GM23338 (cell line): Measurements from ENCODE around the gene COL26A1. TPM values are rescaled to one million over a fixed set of nuclear protein-coding genes. Genes with fewer than 3 reads are reported as not detected.

Experiments
- ATAC-seq: fragments of 200-7000 bp; cut with Tn5 transposase; 3 replicates; pipeline ENCODE4 v1.9.1; 2020
- DNase-seq: peaks from one replicate; pipeline ENCODE4 v3.0.0-alpha.2; 2015; ENCODE audit warnings: low spot score
- H2AFZ ChIP-seq: fragments of 200-600 bp; sonication (generic); 2 replicates; pipeline ENCODE4 v1.8.0; 2016; ENCODE audit warnings: antibody characterized with exemption, mild to moderate bottlenecking, moderate library complexity
- H3F3A ChIP-seq: fragments of 200-600 bp; sonication (generic); replicated peaks from 2 replicates; pipeline ENCODE4 v1.8.0; 2017; ENCODE audit warnings: antibody characterized with exemption, mixed run types, low read depth
- H3K27ac ChIP-seq: fragments of 200-600 bp; sonication (generic); 2 replicates; pipeline ENCODE4 v1.6.1; 2016; ENCODE audit warnings: low read depth
- H3K27me3 ChIP-seq: fragments of 200-600 bp; sonication (generic); 2 replicates; pipeline ENCODE4 v1.8.0; 2016; ENCODE audit warnings: mild to moderate bottlenecking, mixed run types, moderate library complexity; ENCODE audit not compliant: insufficient read depth
- H3K36me3 ChIP-seq: fragments of 200-600 bp; sonication (generic); 2 replicates; pipeline ENCODE4 v1.8.0; 2016; ENCODE audit warnings: mild to moderate bottlenecking; ENCODE audit not compliant: insufficient read depth
- H3K4me1 ChIP-seq: fragments of 200-600 bp; sonication (generic); 2 replicates; pipeline ENCODE4 v1.8.0; 2016; ENCODE audit warnings: mild to moderate bottlenecking, moderate library complexity; ENCODE audit not compliant: insufficient read depth
- H3K4me2 ChIP-seq: fragments of 200-600 bp; sonication (generic); 2 replicates; pipeline ENCODE4 v1.7.1; 2017; ENCODE audit warnings: mixed run types
- H3K4me3 ChIP-seq: fragments of 200-600 bp; sonication (generic); 2 replicates; pipeline ENCODE4 v1.6.1; 2016; ENCODE audit warnings: mixed run types
- H3K79me2 ChIP-seq: fragments of 200-600 bp; sonication (generic); replicated peaks from 2 replicates; pipeline ENCODE4 v1.8.0; 2017; ENCODE audit warnings: mild to moderate bottlenecking; ENCODE audit not compliant: insufficient read depth
- H3K9me2 ChIP-seq: fragments of 200-600 bp; sonication (generic); 2 replicates; pipeline ENCODE4 v1.8.0; 2017; ENCODE audit not compliant: insufficient read depth
- H4K20me1 ChIP-seq: fragments of 200-600 bp; sonication (generic); replicated peaks from 2 replicates; pipeline ENCODE4 v1.8.0; 2017; ENCODE audit warnings: mild to moderate bottlenecking; ENCODE audit not compliant: insufficient read depth
- H3K27ac Mint-ChIP-seq: 2 replicates; pipeline ENCODE4 v1.8.0; 2020; ENCODE audit warnings: inconsistent platforms, mild to moderate bottlenecking, moderate library complexity, mixed read lengths
- H3K27me3 Mint-ChIP-seq: 3 replicates; pipeline ENCODE4 v1.8.0; 2022; ENCODE audit warnings: low read depth, mild to moderate bottlenecking, moderate library complexity, mixed read lengths, inconsistent platforms; ENCODE audit not compliant: insufficient read depth, poor library complexity
- H3K36me3 Mint-ChIP-seq: 3 replicates; pipeline ENCODE4 v1.8.0; 2021; ENCODE audit warnings: low read depth, mild to moderate bottlenecking, inconsistent platforms, moderate library complexity, mixed read lengths
- H3K4me1 Mint-ChIP-seq: 3 replicates; pipeline ENCODE4 v1.8.0; 2020; ENCODE audit warnings: mild to moderate bottlenecking, inconsistent platforms, mixed read lengths
- H3K4me3 Mint-ChIP-seq: 3 replicates; pipeline ENCODE4 v1.8.0; 2021; ENCODE audit warnings: moderate library complexity, mild to moderate bottlenecking, inconsistent platforms, mixed read lengths
- H3K9me3 Mint-ChIP-seq: 3 replicates; pipeline ENCODE4 v1.8.0; 2020; ENCODE audit warnings: moderate library complexity, mild to moderate bottlenecking, inconsistent platforms, mixed read lengths
- CREB1 ChIP-seq: fragments of 250-450 bp; sonication (Bioruptor Pico); IDR thresholded peaks from 2 replicates; pipeline ENCODE4 v1.5.0; 2020; ENCODE audit warnings: low read depth, mild to moderate bottlenecking, moderate library complexity
- CTCF ChIP-seq, 2 experiments: fragments of 200-600 bp in 1 of 2; sonication (generic) in 1 of 2; conservative IDR thresholded peaks; 2 replicates each; pipeline versions ENCODE4 v1.5.1 to v1.6.1; 2016 to 2017; ENCODE audit warnings: antibody characterized with exemption in 2 of 2, low read depth in 2 of 2, mild to moderate bottlenecking in 2 of 2, moderate library complexity in 1 of 2
- EZH2 ChIP-seq: fragments of 200-600 bp; sonication (generic); IDR thresholded peaks from one replicate; pipeline ENCODE4 v1.8.0; 2017; ENCODE audit warnings: antibody characterized with exemption, mild to moderate bottlenecking, low read depth; ENCODE audit not compliant: unreplicated experiment
- EZH2phosphoT487 ChIP-seq: fragments of 200-600 bp; sonication (generic); IDR thresholded peaks from one replicate; pipeline ENCODE4 v1.8.1; 2018; ENCODE audit warnings: antibody characterized with exemption; ENCODE audit not compliant: unreplicated experiment
- POLR2AphosphoS5 ChIP-seq: IDR thresholded peaks from 2 replicates; pipeline ENCODE4 v1.6.1; 2016; ENCODE audit warnings: antibody characterized with exemption, low read depth
- STAT1 ChIP-seq: IDR thresholded peaks from one replicate; pipeline ENCODE4 v1.6.1; 2016; ENCODE audit warnings: antibody characterized with exemption; ENCODE audit not compliant: unreplicated experiment
- polyA plus RNA-seq: library from polyadenylated mRNA; unstranded; fragments of >200 nt; fragmentation: Nextera tagmentation; extraction: Ambion mirVana; gene quantifications from 2 replicates; pipeline ENCODE4 v1.2.1, GENCODE V29; 2016
- total RNA-seq: library from RNA; depleted of rRNA; stranded (reverse); fragments of >200 nt; shearing (Covaris generic); gene quantifications from 2 replicates; pipeline ENCODE4 v1.2.3, GENCODE V29; 2014
- TF ChIP-seq, protein P1 (sequence below): IDR thresholded peaks from 2 replicates; pipeline ENCODE4 v1.6.1; 2016; ENCODE audit warnings: antibody characterized with exemption
- TF ChIP-seq, protein P2 (sequence below): fragments of 250-450 bp; sonication (Bioruptor Pico); IDR thresholded peaks from 2 replicates; pipeline ENCODE4 v1.5.0; 2020; ENCODE audit warnings: mild to moderate bottlenecking, moderate library complexity

The COL26A1 gene
- total and polyA plus RNA-seq, 2 experiments from 2014 or later: 17.8 to 55.0 TPM

GRCh38 chr7:101441890-101442289 lies 79.2 kb downstream of the COL26A1 start (continued):
- TF ChIP-seq CREB1 (CRISPR knock-in tag): no peak
- TF ChIP-seq POLR2AphosphoS5: no peak
- no peak for TF ChIP-seq STAT1
- TF ChIP-seq, protein P1, sequence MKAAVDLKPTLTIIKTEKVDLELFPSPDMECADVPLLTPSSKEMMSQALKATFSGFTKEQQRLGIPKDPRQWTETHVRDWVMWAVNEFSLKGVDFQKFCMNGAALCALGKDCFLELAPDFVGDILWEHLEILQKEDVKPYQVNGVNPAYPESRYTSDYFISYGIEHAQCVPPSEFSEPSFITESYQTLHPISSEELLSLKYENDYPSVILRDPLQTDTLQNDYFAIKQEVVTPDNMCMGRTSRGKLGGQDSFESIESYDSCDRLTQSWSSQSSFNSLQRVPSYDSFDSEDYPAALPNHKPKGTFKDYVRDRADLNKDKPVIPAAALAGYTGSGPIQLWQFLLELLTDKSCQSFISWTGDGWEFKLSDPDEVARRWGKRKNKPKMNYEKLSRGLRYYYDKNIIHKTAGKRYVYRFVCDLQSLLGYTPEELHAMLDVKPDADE: no peak
- TF ChIP-seq EZH2phosphoT487: no peak

GRCh38 chr7:101442426-101443070 lies 79.9 kb downstream of the COL26A1 start:
- peaks cover 2% of the 10 kb centered on the region; the same call in 1 of the 2 replicates for H3K4me1 ChIP-seq
- Mint-ChIP-seq H3K4me3 (no peak overlapping the region), H3K4me1 (peaks cover 4% of the 10 kb centered on the region; the same call in 1 of the 3 replicates), H3K27ac (peak overlapping the region; percentile 39), H3K27me3 (peaks cover 8% of the 10 kb centered on the region), H3K36me3 (peaks cover 3% of the 10 kb centered on the region; the same call in 2 of the 3 replicates), H3K9me3 (no peaks in the 10 kb centered on the region; the same call in 2 of the 3 replicates)
- H3F3A ChIP-seq: 0 out of 2 replicates have a peak, but pooled peaks cover 8% of the 10 kb centered on the region
- no peaks in the 10 kb centered on the region for H3K27me3 ChIP-seq
- H2AFZ ChIP-seq: no peak overlapping the region
- H3K36me3 ChIP-seq: no peaks in the 10 kb centered on the region
- DNase-seq (no peak), ATAC-seq (no peak)
- H3K4me2 ChIP-seq: no peak overlapping the region
- peaks cover 4% of the 10 kb centered on the region; the same call in 1 of the 2 replicates for H4K20me1 ChIP-seq
- H3K4me3 ChIP-seq: no peak overlapping the region
- H3K79me2 ChIP-seq: peaks cover 9% of the 10 kb centered on the region
- no peak overlapping the region for H3K27ac ChIP-seq
- H3K9me2 ChIP-seq: no peaks in the 10 kb centered on the region
- no peak for TF ChIP-seq EZH2

DNA sequence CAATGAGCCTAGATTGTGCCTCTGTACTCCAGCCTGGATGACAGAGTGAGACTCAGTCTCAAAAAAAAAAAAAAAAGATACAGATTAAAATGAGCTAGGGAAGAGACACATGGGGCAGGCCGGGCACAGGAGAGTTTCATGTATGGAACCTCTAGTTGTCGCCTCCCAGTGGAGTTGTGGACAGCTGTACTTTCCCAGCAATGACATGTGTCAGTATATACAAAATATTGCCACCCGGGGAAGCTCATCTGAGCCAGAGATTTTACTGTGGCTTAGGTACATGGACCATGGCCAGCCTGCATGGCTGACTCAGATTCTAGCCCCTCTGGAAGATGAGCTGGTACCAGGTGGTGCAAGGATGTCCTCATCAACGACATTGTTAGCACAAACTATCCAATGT lies 87.4 kb downstream of the COL26A1 start:
- Mint-ChIP-seq H3K36me3 (peaks cover 7% of the 10 kb centered on the region; the same call in 2 of the 3 replicates), H3K27me3 (peaks cover 7% of the 10 kb centered on the region)
- ATAC-seq: no peak; the same call in 2 of the 3 replicates
- TF ChIP-seq POLR2AphosphoS5: no peak
- TF ChIP-seq, protein P2, sequence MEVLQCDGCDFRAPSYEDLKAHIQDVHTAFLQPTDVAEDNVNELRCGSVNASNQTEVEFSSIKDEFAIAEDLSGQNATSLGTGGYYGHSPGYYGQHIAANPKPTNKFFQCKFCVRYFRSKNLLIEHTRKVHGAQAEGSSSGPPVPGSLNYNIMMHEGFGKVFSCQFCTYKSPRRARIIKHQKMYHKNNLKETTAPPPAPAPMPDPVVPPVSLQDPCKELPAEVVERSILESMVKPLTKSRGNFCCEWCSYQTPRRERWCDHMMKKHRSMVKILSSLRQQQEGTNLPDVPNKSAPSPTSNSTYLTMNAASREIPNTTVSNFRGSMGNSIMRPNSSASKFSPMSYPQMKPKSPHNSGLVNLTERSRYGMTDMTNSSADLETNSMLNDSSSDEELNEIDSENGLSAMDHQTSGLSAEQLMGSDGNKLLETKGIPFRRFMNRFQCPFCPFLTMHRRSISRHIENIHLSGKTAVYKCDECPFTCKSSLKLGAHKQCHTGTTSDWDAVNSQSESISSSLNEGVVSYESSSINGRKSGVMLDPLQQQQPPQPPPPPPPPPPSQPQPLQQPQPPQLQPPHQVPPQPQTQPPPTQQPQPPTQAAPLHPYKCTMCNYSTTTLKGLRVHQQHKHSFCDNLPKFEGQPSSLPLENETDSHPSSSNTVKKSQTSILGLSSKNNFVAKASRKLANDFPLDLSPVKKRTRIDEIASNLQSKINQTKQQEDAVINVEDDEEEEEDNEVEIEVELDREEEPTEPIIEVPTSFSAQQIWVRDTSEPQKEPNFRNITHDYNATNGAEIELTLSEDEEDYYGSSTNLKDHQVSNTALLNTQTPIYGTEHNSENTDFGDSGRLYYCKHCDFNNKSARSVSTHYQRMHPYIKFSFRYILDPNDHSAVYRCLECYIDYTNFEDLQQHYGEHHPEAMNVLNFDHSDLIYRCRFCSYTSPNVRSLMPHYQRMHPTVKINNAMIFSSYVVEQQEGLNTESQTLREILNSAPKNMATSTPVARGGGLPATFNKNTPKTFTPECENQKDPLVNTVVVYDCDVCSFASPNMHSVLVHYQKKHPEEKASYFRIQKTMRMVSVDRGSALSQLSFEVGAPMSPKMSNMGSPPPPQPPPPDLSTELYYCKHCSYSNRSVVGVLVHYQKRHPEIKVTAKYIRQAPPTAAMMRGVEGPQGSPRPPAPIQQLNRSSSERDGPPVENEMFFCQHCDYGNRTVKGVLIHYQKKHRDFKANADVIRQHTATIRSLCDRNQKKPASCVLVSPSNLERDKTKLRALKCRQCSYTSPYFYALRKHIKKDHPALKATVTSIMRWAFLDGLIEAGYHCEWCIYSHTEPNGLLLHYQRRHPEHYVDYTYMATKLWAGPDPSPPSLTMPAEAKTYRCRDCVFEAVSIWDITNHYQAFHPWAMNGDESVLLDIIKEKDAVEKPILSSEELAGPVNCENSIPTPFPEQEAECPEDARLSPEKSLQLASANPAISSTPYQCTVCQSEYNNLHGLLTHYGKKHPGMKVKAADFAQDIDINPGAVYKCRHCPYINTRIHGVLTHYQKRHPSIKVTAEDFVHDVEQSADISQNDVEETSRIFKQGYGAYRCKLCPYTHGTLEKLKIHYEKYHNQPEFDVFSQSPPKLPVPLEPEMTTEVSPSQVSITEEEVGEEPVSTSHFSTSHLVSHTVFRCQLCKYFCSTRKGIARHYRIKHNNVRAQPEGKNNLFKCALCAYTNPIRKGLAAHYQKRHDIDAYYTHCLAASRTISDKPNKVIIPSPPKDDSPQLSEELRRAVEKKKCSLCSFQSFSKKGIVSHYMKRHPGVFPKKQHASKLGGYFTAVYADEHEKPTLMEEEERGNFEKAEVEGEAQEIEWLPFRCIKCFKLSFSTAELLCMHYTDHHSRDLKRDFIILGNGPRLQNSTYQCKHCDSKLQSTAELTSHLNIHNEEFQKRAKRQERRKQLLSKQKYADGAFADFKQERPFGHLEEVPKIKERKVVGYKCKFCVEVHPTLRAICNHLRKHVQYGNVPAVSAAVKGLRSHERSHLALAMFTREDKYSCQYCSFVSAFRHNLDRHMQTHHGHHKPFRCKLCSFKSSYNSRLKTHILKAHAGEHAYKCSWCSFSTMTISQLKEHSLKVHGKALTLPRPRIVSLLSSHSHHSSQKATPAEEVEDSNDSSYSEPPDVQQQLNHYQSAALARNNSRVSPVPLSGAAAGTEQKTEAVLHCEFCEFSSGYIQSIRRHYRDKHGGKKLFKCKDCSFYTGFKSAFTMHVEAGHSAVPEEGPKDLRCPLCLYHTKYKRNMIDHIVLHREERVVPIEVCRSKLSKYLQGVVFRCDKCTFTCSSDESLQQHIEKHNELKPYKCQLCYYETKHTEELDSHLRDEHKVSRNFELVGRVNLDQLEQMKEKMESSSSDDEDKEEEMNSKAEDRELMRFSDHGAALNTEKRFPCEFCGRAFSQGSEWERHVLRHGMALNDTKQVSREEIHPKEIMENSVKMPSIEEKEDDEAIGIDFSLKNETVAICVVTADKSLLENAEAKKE (CRISPR knock-in tag): no peak
- TF ChIP-seq CTCF (conservative IDR thresholded peaks at IDR 0.05; ENCODE audit: low read depth in 2 of 2): no peak

More for the DNA sequence above, 87.4 kb downstream of the COL26A1 start:
- Mint-ChIP-seq H3K4me1 (no peaks in the 10 kb centered on the region), H3K4me3 (no peak overlapping the region), H3K9me3 (no peaks in the 10 kb centered on the region), H3K27ac (no peak overlapping the region)
- no peak overlapping the region for H2AFZ ChIP-seq
- H3K27ac ChIP-seq: no peak overlapping the region
- H3K27me3 ChIP-seq: no peaks in the 10 kb centered on the region
- H3F3A ChIP-seq: 0 out of 2 replicates have a peak, but pooled peaks cover 3% of the 10 kb centered on the region
- H3K4me2 ChIP-seq: no peak overlapping the region
- no peaks in the 10 kb centered on the region for H3K4me1 ChIP-seq
- H4K20me1 ChIP-seq: no peaks in the 10 kb centered on the region
- no peaks in the 10 kb centered on the region; the same call in 1 of the 2 replicates for H3K36me3 ChIP-seq
- no peak for DNase-seq
- H3K79me2 ChIP-seq: no peaks in the 10 kb centered on the region
- no peaks in the 10 kb centered on the region for H3K9me2 ChIP-seq
- H3K4me3 ChIP-seq: no peak overlapping the region
